ENCODE results near the gene FZD7.

DNA sequence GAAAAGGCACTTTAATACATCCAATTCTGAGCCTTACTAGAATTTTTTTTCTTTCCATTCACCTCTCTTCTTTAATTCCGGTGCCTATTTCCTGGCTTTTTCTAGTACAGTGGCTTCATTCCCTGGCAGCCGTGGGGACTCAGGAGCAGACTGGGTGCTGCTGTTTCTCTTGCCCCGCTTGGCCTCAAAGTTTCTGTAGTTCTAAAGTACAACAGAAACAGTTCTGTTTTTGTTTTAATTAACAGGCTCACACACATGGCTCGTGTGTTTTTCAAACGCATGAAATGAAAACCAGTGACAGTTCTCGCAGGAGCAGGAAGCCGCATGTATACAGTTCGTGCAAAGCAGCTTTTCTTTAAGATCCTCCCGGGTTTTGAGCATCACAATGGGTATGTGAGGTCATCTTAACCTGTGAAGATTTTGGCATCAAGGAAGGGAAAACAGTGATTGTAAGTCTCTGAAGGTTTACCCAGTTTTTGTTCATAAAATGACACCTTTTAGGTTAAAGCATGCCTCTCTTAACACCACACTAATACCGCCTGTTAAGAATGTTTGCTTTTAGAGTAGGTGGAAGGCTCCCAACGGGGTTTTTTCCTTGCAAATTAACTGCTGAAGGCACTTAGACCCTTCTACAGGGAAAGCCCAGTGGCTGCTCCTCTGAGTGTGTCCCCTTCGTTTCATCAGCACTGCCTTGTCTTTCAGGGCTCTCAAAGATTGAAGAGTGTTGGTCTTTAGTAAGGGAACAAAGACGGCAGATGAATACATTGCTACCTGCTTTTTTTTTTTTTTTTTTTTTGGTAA, 5.8 kb downstream of the FZD7 start:
- TF ChIP-seq, protein P1, sequence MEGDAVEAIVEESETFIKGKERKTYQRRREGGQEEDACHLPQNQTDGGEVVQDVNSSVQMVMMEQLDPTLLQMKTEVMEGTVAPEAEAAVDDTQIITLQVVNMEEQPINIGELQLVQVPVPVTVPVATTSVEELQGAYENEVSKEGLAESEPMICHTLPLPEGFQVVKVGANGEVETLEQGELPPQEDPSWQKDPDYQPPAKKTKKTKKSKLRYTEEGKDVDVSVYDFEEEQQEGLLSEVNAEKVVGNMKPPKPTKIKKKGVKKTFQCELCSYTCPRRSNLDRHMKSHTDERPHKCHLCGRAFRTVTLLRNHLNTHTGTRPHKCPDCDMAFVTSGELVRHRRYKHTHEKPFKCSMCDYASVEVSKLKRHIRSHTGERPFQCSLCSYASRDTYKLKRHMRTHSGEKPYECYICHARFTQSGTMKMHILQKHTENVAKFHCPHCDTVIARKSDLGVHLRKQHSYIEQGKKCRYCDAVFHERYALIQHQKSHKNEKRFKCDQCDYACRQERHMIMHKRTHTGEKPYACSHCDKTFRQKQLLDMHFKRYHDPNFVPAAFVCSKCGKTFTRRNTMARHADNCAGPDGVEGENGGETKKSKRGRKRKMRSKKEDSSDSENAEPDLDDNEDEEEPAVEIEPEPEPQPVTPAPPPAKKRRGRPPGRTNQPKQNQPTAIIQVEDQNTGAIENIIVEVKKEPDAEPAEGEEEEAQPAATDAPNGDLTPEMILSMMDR (IDR thresholded peaks at IDR 0.05; ENCODE audit: poor library complexity): no peak
- TF ChIP-seq EZH2 (IDR thresholded peaks at IDR 0.05; ENCODE audit: borderline replicate concordance) (no peak), EZH2phosphoT487 (IDR thresholded peaks at IDR 0.05; ENCODE audit: low read depth, severe bottlenecking, unreplicated experiment) (no peak)
